Femur (tissue), 1 donor: ENCODE measurements around the gene PNP.
"Not testable (repeated sequence)": the region's sequence is repeated elsewhere in the genome, so short reads cannot be mapped to it uniquely, and the experiment has no call there.

ENCODE experiments used
- DNase-seq: peaks from one replicate; pipeline ENCODE4 v3.0.0-alpha.2; 2017

The PNP gene

GRCh38 chr14:20469242-20469889 lies at the start of gene PNP:
TSS of gene PNP (plus strand) at chr14:20469406. CDS start at chr14:20469525, 119 bp downstream.
- peak; percentile 86 for DNase-seq

GRCh38 chr14:20419419-20419818 lies 49.8 kb upstream of the PNP start:
- DNase-seq = no peak

GRCh38 chr14:20421267-20421666 lies 47.9 kb upstream of the PNP start:
- DNase-seq = no peak

GRCh38 chr14:20422886-20423285 lies 46.3 kb upstream of the PNP start:
- no peak for DNase-seq

GRCh38 chr14:20424851-20425250 lies 44.4 kb upstream of the PNP start:
- DNase-seq = no peak

- DNase-seq = no peak
These were observed 41.8 kb upstream of the PNP start for GRCh38 chr14:20427231-20428009.

GRCh38 chr14:20428010-20428365 lies 41.2 kb upstream of the PNP start:
- no peak for DNase-seq

- no peak for DNase-seq
These were observed 40.4 kb upstream of the PNP start for GRCh38 chr14:20428802-20429201.

- no peak for DNase-seq
These were observed 39.2 kb upstream of the PNP start for GRCh38 chr14:20429801-20430669.

GRCh38 chr14:20434701-20435581 lies 34.3 kb upstream of the PNP start:
- peak; percentile 50 for DNase-seq

GRCh38 chr14:20435582-20436362 lies 33.4 kb upstream of the PNP start, which contains the start of gene KLHL33:
TSS of gene KLHL33 (minus strand) at chr14:20436166. CDS start at chr14:20435811, 355 bp downstream.
- DNase-seq = no peak

- DNase-seq = no peak
These were observed 32.8 kb upstream of the PNP start for GRCh38 chr14:20436363-20436755.

- DNase-seq = no peak
These were observed 30.5 kb upstream of the PNP start for GRCh38 chr14:20438664-20439063.

- no peak for DNase-seq
These were observed 28.7 kb upstream of the PNP start for GRCh38 chr14:20440465-20440864.

GRCh38 chr14:20440882-20441281 lies 28.3 kb upstream of the PNP start:
- DNase-seq = no peak

GRCh38 chr14:20441461-20441860 lies 27.7 kb upstream of the PNP start:
- no peak for DNase-seq

- DNase-seq = not testable (repeated sequence)
These were observed 25.6 kb upstream of the PNP start for GRCh38 chr14:20443650-20444049.

GRCh38 chr14:20446889-20447288 lies 22.3 kb upstream of the PNP start:
- no peak for DNase-seq

GRCh38 chr14:20452831-20453230 lies 16.4 kb upstream of the PNP start:
- not testable (repeated sequence) for DNase-seq

- peak; percentile 98 for DNase-seq
These were observed 14.5 kb upstream of the PNP start, which contains the start of the genes APEX1 and OSGEP for GRCh38 chr14:20454516-20455354. TSS of gene APEX1 (plus strand) at chr14:20455226. CDS start at chr14:20455646, 420 bp downstream. TSS of gene OSGEP (minus strand) at chr14:20454812. CDS start at chr14:20454683, 129 bp downstream.
